ENCODE results near the gene HEPN1. TPM values are rescaled to one million over a fixed set of nuclear protein-coding genes. Genes with fewer than 3 reads are reported as not detected.

The HEPN1 gene
- total and polyA plus RNA-seq, 2 experiments from 2014 or later: not detected

DNA sequence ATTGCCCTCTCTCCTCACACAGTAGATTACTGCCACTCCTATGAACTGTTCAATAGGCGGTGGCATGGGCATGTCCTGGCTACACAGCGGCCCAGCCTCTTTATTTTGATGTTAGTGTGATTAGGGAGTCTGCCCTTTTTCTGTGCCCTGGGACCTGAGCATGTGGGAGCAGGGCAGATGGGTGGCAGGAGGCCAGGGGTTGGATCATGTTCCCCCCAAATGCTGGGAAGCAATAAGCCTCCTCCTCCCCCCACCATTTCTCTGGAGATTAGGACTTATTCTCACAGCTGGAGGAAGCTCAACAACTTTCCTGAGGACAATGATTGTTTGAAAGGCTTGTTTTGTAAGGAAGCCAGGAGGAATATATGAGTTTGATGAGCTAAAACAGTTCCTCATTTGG, 848 bp downstream of the HEPN1 start:
- H2AFZ ChIP-seq: no peak overlapping the region
- H3F3A ChIP-seq (replicated peaks; ENCODE audit: low read depth): 0 out of 2 replicates have a peak, but pooled peaks cover 3% of the 10 kb centered on the region
- H3K4me2 ChIP-seq: no peak overlapping the region
- H3K79me2 ChIP-seq (replicated peaks; ENCODE audit: insufficient read depth): no peaks in the 10 kb centered on the region
- Mint-ChIP-seq H3K9me3 (peaks cover 19% of the 10 kb centered on the region), H3K36me3 (ENCODE audit: low read depth) (no peaks in the 10 kb centered on the region; the same call in 1 of the 3 replicates), H3K4me3 (peak overlapping the region; percentile 25; the same call in 1 of the 3 replicates), H3K27me3 (ENCODE audit: insufficient read depth, low read depth, poor library complexity) (peaks cover 52% of the 10 kb centered on the region), H3K4me1 (peaks cover 3% of the 10 kb centered on the region; the same call in 1 of the 3 replicates), H3K27ac (no peak overlapping the region)
- no peaks in the 10 kb centered on the region for H3K36me3 ChIP-seq (ENCODE audit: insufficient read depth)
- H3K4me3 ChIP-seq: no peak overlapping the region
- TF ChIP-seq ZNF462 (CRISPR knock-in tag; IDR thresholded peaks at IDR 0.05) (no peak), STAT1 (IDR thresholded peaks at IDR 0.05; ENCODE audit: unreplicated experiment) (no peak), CREB1 (CRISPR knock-in tag; IDR thresholded peaks at IDR 0.05; ENCODE audit: low read depth) (no peak), ZNF114 (CRISPR knock-in tag; IDR thresholded peaks at IDR 0.05) (no peak), NANOG (IDR thresholded peaks at IDR 0.05; ENCODE audit: borderline replicate concordance) (no peak), ETS1 (IDR thresholded peaks at IDR 0.05) (no peak)
- TF ChIP-seq, protein P1, sequence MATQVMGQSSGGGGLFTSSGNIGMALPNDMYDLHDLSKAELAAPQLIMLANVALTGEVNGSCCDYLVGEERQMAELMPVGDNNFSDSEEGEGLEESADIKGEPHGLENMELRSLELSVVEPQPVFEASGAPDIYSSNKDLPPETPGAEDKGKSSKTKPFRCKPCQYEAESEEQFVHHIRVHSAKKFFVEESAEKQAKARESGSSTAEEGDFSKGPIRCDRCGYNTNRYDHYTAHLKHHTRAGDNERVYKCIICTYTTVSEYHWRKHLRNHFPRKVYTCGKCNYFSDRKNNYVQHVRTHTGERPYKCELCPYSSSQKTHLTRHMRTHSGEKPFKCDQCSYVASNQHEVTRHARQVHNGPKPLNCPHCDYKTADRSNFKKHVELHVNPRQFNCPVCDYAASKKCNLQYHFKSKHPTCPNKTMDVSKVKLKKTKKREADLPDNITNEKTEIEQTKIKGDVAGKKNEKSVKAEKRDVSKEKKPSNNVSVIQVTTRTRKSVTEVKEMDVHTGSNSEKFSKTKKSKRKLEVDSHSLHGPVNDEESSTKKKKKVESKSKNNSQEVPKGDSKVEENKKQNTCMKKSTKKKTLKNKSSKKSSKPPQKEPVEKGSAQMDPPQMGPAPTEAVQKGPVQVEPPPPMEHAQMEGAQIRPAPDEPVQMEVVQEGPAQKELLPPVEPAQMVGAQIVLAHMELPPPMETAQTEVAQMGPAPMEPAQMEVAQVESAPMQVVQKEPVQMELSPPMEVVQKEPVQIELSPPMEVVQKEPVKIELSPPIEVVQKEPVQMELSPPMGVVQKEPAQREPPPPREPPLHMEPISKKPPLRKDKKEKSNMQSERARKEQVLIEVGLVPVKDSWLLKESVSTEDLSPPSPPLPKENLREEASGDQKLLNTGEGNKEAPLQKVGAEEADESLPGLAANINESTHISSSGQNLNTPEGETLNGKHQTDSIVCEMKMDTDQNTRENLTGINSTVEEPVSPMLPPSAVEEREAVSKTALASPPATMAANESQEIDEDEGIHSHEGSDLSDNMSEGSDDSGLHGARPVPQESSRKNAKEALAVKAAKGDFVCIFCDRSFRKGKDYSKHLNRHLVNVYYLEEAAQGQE (IDR thresholded peaks at IDR 0.05; ENCODE audit: unreplicated experiment): no peak
- H3K4me1 ChIP-seq (ENCODE audit: insufficient read depth): no peaks in the 10 kb centered on the region
- DNase-seq (ENCODE audit: low spot score) (no peak), ATAC-seq (no peak)
- H4K20me1 ChIP-seq (replicated peaks; ENCODE audit: insufficient read depth): no peaks in the 10 kb centered on the region
- peaks cover 69% of the 10 kb centered on the region for H3K27me3 ChIP-seq (ENCODE audit: insufficient read depth)
- H3K27ac ChIP-seq (ENCODE audit: low read depth): no peak overlapping the region
- peaks cover 12% of the 10 kb centered on the region; the same call in 1 of the 2 replicates for H3K9me2 ChIP-seq (ENCODE audit: insufficient read depth)

Measured in GM23338 (cell line).